ENCODE results near the gene ATF4. TPM values are rescaled to one million over a fixed set of nuclear protein-coding genes. Genes with fewer than 3 reads are reported as not detected.

The ATF4 gene
- total and polyA plus RNA-seq, 2 of the 8 experiments (the other 6 are each of a cell fraction or from before 2014, with no cell fraction given), result 553 to 704 TPM

GRCh38 chr22:39497429-39497828, 22.9 kb upstream of the ATF4 start:
- FAIRE-seq (no peak), DNase-seq (ENCODE audit: low read depth in 1 of 2, low spot score in 2 of 2) (no peak)
- no peak overlapping the region for H4K91ac ChIP-seq (replicated peaks; ENCODE audit: insufficient read length, low read length)
- no peak overlapping the region for H3K14ac ChIP-seq (ENCODE audit: insufficient read length)
- H3K36me3 ChIP-seq (ENCODE audit: control insufficient read depth in 2 of 4, insufficient read depth in 4 of 4, low read length in 3 of 4), result no peaks in the 10 kb centered on the region
- H2BK120ac ChIP-seq (replicated peaks; ENCODE audit: low read depth, low read length), result no peak overlapping the region
- H3K56ac ChIP-seq (replicated peaks; ENCODE audit: insufficient read length, low read depth, low read length), result no peak overlapping the region
- H3K79me2 ChIP-seq (ENCODE audit: control insufficient read depth in 1 of 2, insufficient read depth in 2 of 2, low read length in 2 of 2), result no peaks in the 10 kb centered on the region
- H3K23ac ChIP-seq (ENCODE audit: insufficient read length), result no peak overlapping the region
- no peak overlapping the region for H4K8ac ChIP-seq (ENCODE audit: extremely low read depth, insufficient read depth, low read length)
- no peak overlapping the region for H3K4me3 ChIP-seq (ENCODE audit: extremely low read depth in 1 of 4, insufficient read depth in 2 of 4, low read depth in 3 of 4, low read length in 4 of 4)
- no peak overlapping the region for H2BK20ac ChIP-seq (ENCODE audit: low read length)
- H4K5ac ChIP-seq (ENCODE audit: insufficient read length, low read depth, low read length), result no peak overlapping the region
- H3K9ac ChIP-seq (replicated peaks in 1 of 4; ENCODE audit: extremely low read depth in 1 of 4, low read depth in 3 of 4, low read length in 3 of 4), result no peak overlapping the region
- H3K9me3 ChIP-seq (ENCODE audit: insufficient read depth in 2 of 2, low read depth in 1 of 2, low read length in 1 of 2), result no peaks in the 10 kb centered on the region
- no peak overlapping the region for H3K4ac ChIP-seq (replicated peaks; ENCODE audit: insufficient read length, low read depth, low read length)
- H3K4me2 ChIP-seq (ENCODE audit: insufficient read depth in 1 of 2, low read depth in 2 of 2, low read length in 2 of 2), result no peak overlapping the region
- no peaks in the 10 kb centered on the region for H3K79me1 ChIP-seq (ENCODE audit: low read depth, low read length)
- ChIA-PET POLR2A (ENCODE audit: partially characterized antibody) (interaction anchor here (0.6 to 2.5 kb wide), 3 partner anchors 25 to 185 kb away, joined by 3 to 14 read pairs (median 10); no protein-coding TSS in a partner anchor), CTCF (ENCODE audit: partially characterized antibody) (interaction anchor here (0.6 to 19.7 kb wide), 10 partner anchors 14 to 889 kb away, joined by 3 to 361 read pairs (median 29); partner anchors contain the start of genes ATF4 and RPS19BP1)
- H3K4me1 ChIP-seq (replicated peaks in 1 of 4; ENCODE audit: control insufficient read depth in 3 of 4, insufficient read depth in 4 of 4, low read length in 3 of 4), result peaks cover 0 to 5% (median 2%) of the 10 kb centered on the region in 4 experiments; a peak in 4 of 7 replicates
- no peak overlapping the region for H2AK5ac ChIP-seq (ENCODE audit: low read depth, low read length)
- no peak overlapping the region for H2BK12ac ChIP-seq (ENCODE audit: low read depth, low read length)
- no peak overlapping the region for H2BK15ac ChIP-seq (ENCODE audit: low read length)
- H2AFZ ChIP-seq (ENCODE audit: low read length), result no peak overlapping the region
- H3K27me3 ChIP-seq (replicated peaks in 1 of 4; ENCODE audit: control insufficient read depth in 3 of 4, extremely low read depth in 1 of 4, insufficient read depth in 3 of 4, low read length in 3 of 4), result peaks cover 0 to 51% (median 18%) of the 10 kb centered on the region in 4 experiments; a peak in 5 of 7 replicates
- 81% methylated on average over 8 of the region's 8 CpGs; no CpG with 5 or more reads in 1 of the 2 experiments for WGBS, 2 experiments (ENCODE audit: extremely low coverage in 1 of 2, insufficient coverage in 1 of 2, insufficient read length in 1 of 2, insufficient replicate concordance in 2 of 2, low coverage in 1 of 2, low lambda C conversion rate in 2 of 2, missing lambda C conversion rate in 1 of 2)
- H3K23me2 ChIP-seq (ENCODE audit: low read depth, low read length), result no peaks in the 10 kb centered on the region; the same call in 1 of the 2 replicates
- no peak overlapping the region for H3K18ac ChIP-seq (ENCODE audit: extremely low read depth, low read length)
- H3K27ac ChIP-seq (ENCODE audit: low read depth, low read length), result no peak overlapping the region
- H2BK5ac ChIP-seq (ENCODE audit: low read depth, low read length), result no peak overlapping the region
- H4K20me1 ChIP-seq (replicated peaks in 1 of 2; ENCODE audit: control insufficient read depth in 1 of 2, insufficient read depth in 2 of 2, low read length in 2 of 2), result peaks cover 0 to 4% of the 10 kb centered on the region in 2 experiments
- TF ChIP-seq KDM4A (IDR thresholded peaks at IDR 0.05; ENCODE audit: low read depth, low read length, severe bottlenecking) (no peak), SUZ12 (IDR thresholded peaks at IDR 0.05; ENCODE audit: low read length) (no peak), SRF (IDR thresholded peaks at IDR 0.05; ENCODE audit: low read depth, low read length) (no peak), E2F6 (IDR thresholded peaks at IDR 0.05) (no peak), KDM5A (IDR thresholded peaks at IDR 0.05; ENCODE audit: low read length) (no peak), CTCF (IDR thresholded peaks at IDR 0.05; ENCODE audit: control extremely low read depth in 1 of 3, insufficient read depth in 1 of 3, low read depth in 1 of 3, low read length in 3 of 3) (no peak), PHF8 (conservative IDR thresholded peaks at IDR 0.05; ENCODE audit: low read depth, low read length) (no peak), SIN3A (conservative IDR thresholded peaks at IDR 0.05 in 1 of 2, IDR thresholded peaks at IDR 0.05 in 1 of 2; ENCODE audit: low read depth in 1 of 2, low read length in 2 of 2) (no peak), RBBP5 (IDR thresholded peaks at IDR 0.05; ENCODE audit: borderline replicate concordance, low read depth, low read length) (no peak)

All from H1 (cell line).